Esophagus (tissue), 2 donors: ENCODE measurements around the gene NEO1. TPM values are rescaled to one million over a fixed set of nuclear protein-coding genes. Genes with fewer than 3 reads are reported as not detected.

Experiments used
- H3K27ac ChIP-seq, 2 donors: one replicate each; pipeline ENCODE4 v1.5.1; 2013; ENCODE audit warnings: low read depth in 2 of 2, mild to moderate bottlenecking in 2 of 2, inconsistent platforms in 1 of 2, low read length in 1 of 2, moderate library complexity in 1 of 2
- H3K27me3 ChIP-seq, 2 donors: one replicate each; pipeline ENCODE4 v1.6.1; 2013; ENCODE audit warnings: low read length in 2 of 2, control low read depth in 1 of 2, mild to moderate bottlenecking in 1 of 2; ENCODE audit not compliant: insufficient read depth in 2 of 2, control insufficient read depth in 1 of 2
- H3K36me3 ChIP-seq, 2 donors: one replicate each; pipeline ENCODE4 v1.6.1; 2013; ENCODE audit warnings: low read length in 1 of 2; ENCODE audit not compliant: control insufficient read depth in 2 of 2, insufficient read depth in 2 of 2
- H3K4me1 ChIP-seq, 2 donors: one replicate each; pipeline ENCODE4 v1.6.1; 2013; ENCODE audit warnings: low read length in 1 of 2; ENCODE audit not compliant: control insufficient read depth in 2 of 2, insufficient read depth in 2 of 2
- H3K4me3 ChIP-seq, 2 donors: one replicate each; pipeline ENCODE4 v1.5.1; 2013; ENCODE audit warnings: low read length in 2 of 2, mild to moderate bottlenecking in 2 of 2, low read depth in 1 of 2, moderate library complexity in 1 of 2
- H3K9me3 ChIP-seq, 2 donors: one replicate each; pipeline ENCODE4 v1.6.1; 2013; ENCODE audit warnings: mild to moderate bottlenecking in 2 of 2, low read depth in 1 of 2, low read length in 1 of 2, moderate library complexity in 1 of 2; ENCODE audit not compliant: control insufficient read depth in 2 of 2, insufficient read depth in 1 of 2
- WGBS, 2 donors: extraction: QIAGEN DNeasy Blood & Tissue Kit; methylation state at CpG; one replicate each; pipeline ENCODE4 v1.1.7; 2013; 5-methylcytosine and 5-hydroxymethylcytosine counted together
- polyA plus RNA-seq, 2 donors: library from polyadenylated mRNA; stranded (reverse); fragments of 200-250 nt; gene quantifications; one replicate each; pipeline ENCODE4 v1.2.3, GENCODE V29; 2013
- donor health status: healthy with polysubstance abuse.
- donor health status: Bipolar disorder and iron deficiency.

The NEO1 gene
- polyA plus RNA-seq, 2 donors = 5.7 to 7.3 TPM

GRCh38 chr15:73017987-73018386, 34.3 kb upstream of the NEO1 start:
- no peak overlapping the region for H3K27ac ChIP-seq
- H3K4me3 ChIP-seq = no peak overlapping the region
- no peaks in the 10 kb centered on the region for H3K4me1 ChIP-seq
- H3K9me3 ChIP-seq = no peaks in the 10 kb centered on the region
- H3K27me3 ChIP-seq = no peaks in the 10 kb centered on the region
- no peaks in the 10 kb centered on the region for H3K36me3 ChIP-seq
- 89 to 96% methylated on average over 1 of the region's 1 CpG for WGBS, 2 donors

- whole genome bisulfite sequencing, 2 donors = 95 to 96% methylated on average over 3 of the region's 3 CpGs
Observed at GRCh38 chr15:73019154-73019553, 33.1 kb upstream of the NEO1 start.

GRCh38 chr15:73019601-73020146, 32.6 kb upstream of the NEO1 start:
- no peak overlapping the region for H3K4me3 ChIP-seq
- WGBS, 2 donors = 84% methylated on average over 2 of the region's 2 CpGs
- no peaks in the 10 kb centered on the region for H3K27me3 ChIP-seq
- no peak overlapping the region for H3K27ac ChIP-seq
- no peaks in the 10 kb centered on the region for H3K9me3 ChIP-seq
- no peaks in the 10 kb centered on the region for H3K4me1 ChIP-seq
- H3K36me3 ChIP-seq = no peaks in the 10 kb centered on the region

More at GRCh38 chr15:73019154-73019553, 33.1 kb upstream of the NEO1 start:
- H3K4me3 ChIP-seq = no peak overlapping the region
- no peak overlapping the region for H3K27ac ChIP-seq
- H3K4me1 ChIP-seq = no peaks in the 10 kb centered on the region
- H3K9me3 ChIP-seq = no peaks in the 10 kb centered on the region
- no peaks in the 10 kb centered on the region for H3K36me3 ChIP-seq
- no peaks in the 10 kb centered on the region for H3K27me3 ChIP-seq

- no peaks in the 10 kb centered on the region for H3K4me1 ChIP-seq
- 51 to 65% methylated on average over 8 of the region's 8 CpGs for WGBS, 2 donors
Observed at GRCh38 chr15:73021139-73021621, 31.1 kb upstream of the NEO1 start.

GRCh38 chr15:73022161-73022560, 30.1 kb upstream of the NEO1 start:
- H3K9me3 ChIP-seq = no peaks in the 10 kb centered on the region
- no peaks in the 10 kb centered on the region for H3K27me3 ChIP-seq
- H3K27ac ChIP-seq = no peak overlapping the region
- WGBS, 2 donors = 74% methylated on average over 5 of the region's 5 CpGs
- no peak overlapping the region for H3K4me3 ChIP-seq
- no peaks in the 10 kb centered on the region for H3K4me1 ChIP-seq
- no peaks in the 10 kb centered on the region for H3K36me3 ChIP-seq

More at GRCh38 chr15:73021139-73021621, 31.1 kb upstream of the NEO1 start:
- Histone ChIP-seq H3K9me3 (no peaks in the 10 kb centered on the region), H3K27ac (no peak overlapping the region), H3K36me3 (no peaks in the 10 kb centered on the region), H3K4me3 (no peak overlapping the region), H3K27me3 (no peaks in the 10 kb centered on the region)

- Histone ChIP-seq H3K9me3 (no peaks in the 10 kb centered on the region), H3K27me3 (no peaks in the 10 kb centered on the region), H3K4me3 (no peak overlapping the region), H3K36me3 (no peaks in the 10 kb centered on the region), H3K27ac (no peak overlapping the region), H3K4me1 (peaks cover 0 to 1% of the 10 kb centered on the region in 2 donors)
- WGBS, 2 donors = 64 to 80% methylated on average over 3 of the region's 3 CpGs
Observed at GRCh38 chr15:73023071-73023470, 29.2 kb upstream of the NEO1 start.

GRCh38 chr15:73024168-73024567, 28.1 kb upstream of the NEO1 start:
- no peak overlapping the region for H3K27ac ChIP-seq
- no peak overlapping the region for H3K4me3 ChIP-seq
- no peaks in the 10 kb centered on the region for H3K27me3 ChIP-seq
- 80 to 83% methylated on average over 4 of the region's 4 CpGs for WGBS, 2 donors
- H3K9me3 ChIP-seq = no peaks in the 10 kb centered on the region
- no peaks in the 10 kb centered on the region for H3K36me3 ChIP-seq
- H3K4me1 ChIP-seq = peaks cover 0 to 2% of the 10 kb centered on the region in 2 donors

GRCh38 chr15:73026511-73027054, 25.7 kb upstream of the NEO1 start:
- WGBS, 2 donors = 46 to 53% methylated on average over 4 of the region's 4 CpGs
- Histone ChIP-seq H3K27ac (no peak overlapping the region), H3K4me3 (no peak overlapping the region), H3K27me3 (no peaks in the 10 kb centered on the region), H3K9me3 (no peaks in the 10 kb centered on the region), H3K4me1 (peaks cover 0 to 2% of the 10 kb centered on the region in 2 donors), H3K36me3 (no peaks in the 10 kb centered on the region)

- Histone ChIP-seq H3K4me1 (peaks cover 0 to 2% of the 10 kb centered on the region in 2 donors), H3K36me3 (no peaks in the 10 kb centered on the region), H3K27me3 (peaks cover 0 to under 1% of the 10 kb centered on the region in 2 donors), H3K27ac (no peak overlapping the region), H3K4me3 (no peak overlapping the region), H3K9me3 (no peaks in the 10 kb centered on the region)
- 91 to 92% methylated on average over 6 of the region's 6 CpGs for WGBS, 2 donors
Observed at GRCh38 chr15:73028031-73028430, 24.2 kb upstream of the NEO1 start.
